ENCODE measurements around the gene COL21A1.

Gene COL21A1

GRCh38 chr6:56246881-56247653 is at the start of gene COL21A1:
TSS of gene COL21A1 (minus strand) at chr6:56247580. CDS start at chr6:56182618, 64,962 bp downstream.
- no peaks in the 10 kb centered on the region for H3K9me3 ChIP-seq (ENCODE audit: control insufficient read depth, insufficient read depth, low read length)
- H3K9ac ChIP-seq (ENCODE audit: low read depth, low read length), result peak within 1 kb of the TSS; percentile 53
- H3K4me1 ChIP-seq (ENCODE audit: insufficient read depth, low read length), result peaks cover 14% of the 10 kb centered on the region
- H3K36me3 ChIP-seq (ENCODE audit: insufficient read depth, low read length), result no peaks in the 10 kb centered on the region

- Histone ChIP-seq H3K4me1 (ENCODE audit: insufficient read depth, low read length) (no peaks in the 10 kb centered on the region), H3K9ac (ENCODE audit: low read depth, low read length) (no peak overlapping the region), H3K36me3 (ENCODE audit: insufficient read depth, low read length) (no peaks in the 10 kb centered on the region; the same call in 1 of the 2 replicates), H3K9me3 (ENCODE audit: control insufficient read depth, insufficient read depth, low read length) (no peaks in the 10 kb centered on the region)
These were observed 46.4 kb upstream of the COL21A1 start for GRCh38 chr6:56293781-56294180.

- H3K9me3 ChIP-seq (ENCODE audit: control insufficient read depth, insufficient read depth, low read length), result no peaks in the 10 kb centered on the region
- no peaks in the 10 kb centered on the region; the same call in 1 of the 2 replicates for H3K36me3 ChIP-seq (ENCODE audit: insufficient read depth, low read length)
- H3K4me1 ChIP-seq (ENCODE audit: insufficient read depth, low read length), result no peaks in the 10 kb centered on the region
- no peak overlapping the region for H3K9ac ChIP-seq (ENCODE audit: low read depth, low read length)
These were observed 45.3 kb upstream of the COL21A1 start for GRCh38 chr6:56292505-56293181.

- no peak overlapping the region for H3K9ac ChIP-seq (ENCODE audit: low read depth, low read length)
- H3K36me3 ChIP-seq (ENCODE audit: insufficient read depth, low read length), result no peaks in the 10 kb centered on the region; the same call in 1 of the 2 replicates
- H3K4me1 ChIP-seq (ENCODE audit: insufficient read depth, low read length), result no peaks in the 10 kb centered on the region
- H3K9me3 ChIP-seq (ENCODE audit: control insufficient read depth, insufficient read depth, low read length), result no peaks in the 10 kb centered on the region
These were observed 44.0 kb upstream of the COL21A1 start for GRCh38 chr6:56291302-56291917.

GRCh38 chr6:56289721-56290120 is 42.3 kb upstream of the COL21A1 start:
- Histone ChIP-seq H3K9me3 (ENCODE audit: control insufficient read depth, insufficient read depth, low read length) (no peaks in the 10 kb centered on the region), H3K4me1 (ENCODE audit: insufficient read depth, low read length) (no peaks in the 10 kb centered on the region), H3K9ac (ENCODE audit: low read depth, low read length) (no peak overlapping the region), H3K36me3 (ENCODE audit: insufficient read depth, low read length) (no peaks in the 10 kb centered on the region; the same call in 1 of the 2 replicates)

- Histone ChIP-seq H3K9me3 (ENCODE audit: control insufficient read depth, insufficient read depth, low read length) (no peaks in the 10 kb centered on the region), H3K4me1 (ENCODE audit: insufficient read depth, low read length) (no peaks in the 10 kb centered on the region), H3K9ac (ENCODE audit: low read depth, low read length) (no peak overlapping the region), H3K36me3 (ENCODE audit: insufficient read depth, low read length) (no peaks in the 10 kb centered on the region; the same call in 1 of the 2 replicates)
These were observed 41.0 kb upstream of the COL21A1 start for GRCh38 chr6:56288347-56288746.

GRCh38 chr6:56282391-56282790 is 35.0 kb upstream of the COL21A1 start:
- Histone ChIP-seq H3K9me3 (ENCODE audit: control insufficient read depth, insufficient read depth, low read length) (no peaks in the 10 kb centered on the region), H3K9ac (ENCODE audit: low read depth, low read length) (no peak overlapping the region), H3K36me3 (ENCODE audit: insufficient read depth, low read length) (no peaks in the 10 kb centered on the region), H3K4me1 (ENCODE audit: insufficient read depth, low read length) (no peaks in the 10 kb centered on the region; the same call in 1 of the 2 replicates)

- H3K9me3 ChIP-seq (ENCODE audit: control insufficient read depth, insufficient read depth, low read length), result no peaks in the 10 kb centered on the region
- no peaks in the 10 kb centered on the region for H3K36me3 ChIP-seq (ENCODE audit: insufficient read depth, low read length)
- no peak overlapping the region for H3K9ac ChIP-seq (ENCODE audit: low read depth, low read length)
- H3K4me1 ChIP-seq (ENCODE audit: insufficient read depth, low read length), result no peaks in the 10 kb centered on the region; the same call in 1 of the 2 replicates
These were observed 32.7 kb upstream of the COL21A1 start for GRCh38 chr6:56280126-56280525.

- H3K4me1 ChIP-seq (ENCODE audit: insufficient read depth, low read length), result no peaks in the 10 kb centered on the region; the same call in 1 of the 2 replicates
- no peak overlapping the region for H3K9ac ChIP-seq (ENCODE audit: low read depth, low read length)
- H3K9me3 ChIP-seq (ENCODE audit: control insufficient read depth, insufficient read depth, low read length), result no peaks in the 10 kb centered on the region
- no peaks in the 10 kb centered on the region for H3K36me3 ChIP-seq (ENCODE audit: insufficient read depth, low read length)
These were observed 32.1 kb upstream of the COL21A1 start for GRCh38 chr6:56279331-56280080.

- Histone ChIP-seq H3K9ac (ENCODE audit: low read depth, low read length) (no peak overlapping the region), H3K9me3 (ENCODE audit: control insufficient read depth, insufficient read depth, low read length) (no peaks in the 10 kb centered on the region; the same call in 1 of the 2 replicates), H3K4me1 (ENCODE audit: insufficient read depth, low read length) (no peaks in the 10 kb centered on the region; the same call in 1 of the 2 replicates), H3K36me3 (ENCODE audit: insufficient read depth, low read length) (no peaks in the 10 kb centered on the region)
These were observed 30.8 kb upstream of the COL21A1 start for GRCh38 chr6:56278171-56278591.

GRCh38 chr6:56270812-56271441 is 23.5 kb upstream of the COL21A1 start:
- Histone ChIP-seq H3K9me3 (ENCODE audit: control insufficient read depth, insufficient read depth, low read length) (peaks cover 5% of the 10 kb centered on the region; the same call in 1 of the 2 replicates), H3K9ac (ENCODE audit: low read depth, low read length) (no peak overlapping the region), H3K4me1 (ENCODE audit: insufficient read depth, low read length) (no peaks in the 10 kb centered on the region), H3K36me3 (ENCODE audit: insufficient read depth, low read length) (no peaks in the 10 kb centered on the region)

GRCh38 chr6:56268266-56268665 is 20.9 kb upstream of the COL21A1 start:
- H3K9ac ChIP-seq (ENCODE audit: low read depth, low read length), result no peak overlapping the region

GRCh38 chr6:56266011-56266410 is 18.6 kb upstream of the COL21A1 start:
- Histone ChIP-seq H3K36me3 (ENCODE audit: insufficient read depth, low read length) (no peaks in the 10 kb centered on the region), H3K9ac (ENCODE audit: low read depth, low read length) (no peak overlapping the region)

More at GRCh38 chr6:56268266-56268665, 20.9 kb upstream of the COL21A1 start:
- no peaks in the 10 kb centered on the region for H3K36me3 ChIP-seq (ENCODE audit: insufficient read depth, low read length)
- H3K9me3 ChIP-seq (ENCODE audit: control insufficient read depth, insufficient read depth, low read length), result peaks cover 5% of the 10 kb centered on the region; the same call in 1 of the 2 replicates
- no peaks in the 10 kb centered on the region for H3K4me1 ChIP-seq (ENCODE audit: insufficient read depth, low read length)

More at GRCh38 chr6:56266011-56266410, 18.6 kb upstream of the COL21A1 start:
- Histone ChIP-seq H3K4me1 (ENCODE audit: insufficient read depth, low read length) (no peaks in the 10 kb centered on the region), H3K9me3 (ENCODE audit: control insufficient read depth, insufficient read depth, low read length) (peaks cover 5% of the 10 kb centered on the region; the same call in 1 of the 2 replicates)
